Activated CD4-positive, alpha-beta memory T cell treated with anti-CD3 and anti-CD28 coated beads, Interleukin-2, amount 10 ng/mL, durations not matched to agents 7 days and 5 days (primary cell): ENCODE data around the gene FGF12. TPM values are rescaled to one million over a fixed set of nuclear protein-coding genes. Genes with fewer than 3 reads are reported as not detected.

Source experiments
- CTCF ChIA-PET: fragments of 350-600 bp; sonication (Branson Sonifier 250); formaldehyde crosslinking; loops from one replicate; lab custom pipeline; 2021; ENCODE audit warnings: antibody characterized with exemption, inconsistent platforms; lab: Charles Lee
- POLR2A ChIA-PET: fragments of 350-600 bp; sonication (Branson Sonifier 250); formaldehyde crosslinking; loops from one replicate; lab custom pipeline; 2021; ENCODE audit warnings: antibody characterized with exemption; lab: Charles Lee
- DNase-seq: peaks from one replicate; pipeline ENCODE4 v3.0.0-alpha.2; 2020
- H3K27ac Mint-ChIP-seq: one replicate; pipeline ENCODE4 v1.8.0; 2021; ENCODE audit warnings: mild to moderate bottlenecking, mixed read lengths
- H3K27me3 Mint-ChIP-seq: one replicate; pipeline ENCODE4 v1.8.0; 2021; ENCODE audit warnings: mixed read lengths
- H3K36me3 Mint-ChIP-seq: one replicate; pipeline ENCODE4 v1.8.0; 2021; ENCODE audit warnings: low read depth, mixed read lengths
- H3K4me1 Mint-ChIP-seq: one replicate; pipeline ENCODE4 v1.8.0; 2021; ENCODE audit warnings: mixed read lengths
- H3K4me3 Mint-ChIP-seq: one replicate; pipeline ENCODE4 v1.8.0; 2021; ENCODE audit warnings: mild to moderate bottlenecking, mixed read lengths
- H3K9me3 Mint-ChIP-seq: one replicate; pipeline ENCODE4 v1.8.0; 2021; ENCODE audit warnings: mixed read lengths
- total RNA-seq, 2 experiments: library from RNA; stranded (reverse); gene quantifications; one replicate each; pipeline ENCODE4 v1.2.3, GENCODE V29; 2021

Gene FGF12
- total RNA-seq, 2 experiments from 2014 or later: not detected

DNA sequence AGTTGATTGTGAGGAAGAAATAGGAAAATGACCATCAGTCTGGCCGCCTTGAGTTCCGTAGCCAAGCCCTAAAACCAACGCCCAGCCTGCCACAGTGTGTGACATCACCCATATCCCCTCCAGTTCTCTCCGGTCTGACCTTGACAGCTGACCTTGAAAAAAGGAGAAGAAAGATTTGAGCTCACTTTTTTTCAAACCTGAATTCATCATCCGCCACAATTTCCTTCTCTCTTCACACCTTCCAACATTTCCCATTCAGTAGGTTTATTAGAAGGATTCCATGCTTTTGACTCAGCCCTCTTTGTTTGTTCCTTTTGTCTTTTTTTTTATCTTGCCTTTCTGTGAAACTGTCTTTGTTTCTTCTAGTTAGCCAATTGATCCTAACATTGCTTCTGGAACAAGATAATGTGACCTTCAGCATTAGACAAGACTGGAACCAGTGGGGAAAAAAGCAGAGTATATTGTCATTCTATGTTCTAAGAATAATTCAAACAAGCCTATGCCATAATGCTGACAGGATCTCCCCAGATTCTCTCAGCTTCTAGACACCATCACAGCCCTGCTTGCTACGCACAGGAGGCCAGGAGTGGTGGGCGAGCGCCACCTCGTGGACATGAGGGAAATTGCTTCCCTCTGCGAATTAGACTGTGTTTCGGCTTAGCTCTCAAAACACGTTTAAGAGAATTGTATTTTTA lies 283.1 kb downstream of the FGF12 start:
- POLR2A ChIA-PET: no interaction called here
- DNase-seq: peak; percentile 63
- Mint-ChIP-seq H3K27ac (no peak overlapping the region), H3K4me3 (no peak overlapping the region), H3K36me3 (no peaks in the 10 kb centered on the region), H3K9me3 (no peaks in the 10 kb centered on the region), H3K4me1 (no peaks in the 10 kb centered on the region), H3K27me3 (peaks cover 15% of the 10 kb centered on the region)
- CTCF ChIA-PET: interaction anchor here (0.6 to 3.6 kb wide), 21 partner anchors 8 to 1023 kb away, joined by 3 to 42 read pairs (median 4); no protein-coding TSS in a partner anchor

DNA sequence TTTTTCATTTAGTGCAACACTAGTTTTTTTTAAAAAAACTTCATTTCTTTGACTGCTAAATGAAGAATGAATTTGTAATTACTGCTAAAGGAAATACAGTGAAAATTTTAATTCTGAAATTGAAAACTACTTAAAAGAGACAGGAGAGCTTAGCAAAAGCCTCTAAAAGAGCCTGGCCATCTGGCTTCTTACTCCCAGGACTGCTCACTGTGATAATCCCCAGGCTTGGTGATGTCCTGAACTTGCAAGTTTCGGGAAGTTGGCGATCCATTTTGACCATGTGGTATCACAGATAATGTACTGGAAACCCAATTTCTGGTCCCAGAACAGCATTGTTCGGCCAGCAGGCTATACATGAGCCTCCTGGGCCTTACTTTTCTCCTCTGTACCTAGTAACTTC lies 292.1 kb downstream of the FGF12 start:
- DNase-seq: no peak
- Mint-ChIP-seq H3K36me3 (no peaks in the 10 kb centered on the region), H3K27ac (no peak overlapping the region), H3K27me3 (peaks cover 1% of the 10 kb centered on the region), H3K4me1 (no peaks in the 10 kb centered on the region), H3K4me3 (no peak overlapping the region), H3K9me3 (no peaks in the 10 kb centered on the region)
- CTCF ChIA-PET: interaction anchor here (3.9 kb wide), 1 partner anchor 9 kb away, joined by 26 read pairs; no protein-coding TSS in a partner anchor
- POLR2A ChIA-PET: no interaction called here

DNA sequence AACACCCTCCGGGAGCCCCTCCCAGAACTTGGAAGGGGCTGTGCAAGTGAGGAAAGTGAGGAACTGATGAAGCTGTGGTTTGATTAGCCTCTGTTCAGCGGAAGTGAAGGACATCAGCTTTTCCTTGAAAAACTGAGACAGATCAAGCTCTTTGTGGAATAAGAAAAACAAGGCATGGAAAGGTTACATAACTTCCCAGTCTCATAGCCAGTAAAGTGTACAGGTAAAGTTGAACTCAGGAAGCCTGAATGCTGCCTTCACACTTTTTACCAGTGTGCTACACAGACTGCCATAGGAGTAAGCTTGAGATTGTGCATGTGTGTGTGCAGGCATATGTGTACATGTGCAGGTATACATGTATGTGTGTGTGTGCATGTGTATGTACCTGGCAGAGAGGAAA lies 293.2 kb downstream of the FGF12 start:
- DNase-seq: no peak
- H3K36me3 Mint-ChIP-seq: no peaks in the 10 kb centered on the region
- H3K27ac Mint-ChIP-seq: no peak overlapping the region
- H3K27me3 Mint-ChIP-seq: peaks cover 1% of the 10 kb centered on the region
- ChIA-PET CTCF (interaction anchor here (3.9 kb wide), 1 partner anchor 10 kb away, joined by 26 read pairs; no protein-coding TSS in a partner anchor), POLR2A (no interaction called here)
- no peaks in the 10 kb centered on the region for H3K4me1 Mint-ChIP-seq
- no peak overlapping the region for H3K4me3 Mint-ChIP-seq
- no peaks in the 10 kb centered on the region for H3K9me3 Mint-ChIP-seq

DNA sequence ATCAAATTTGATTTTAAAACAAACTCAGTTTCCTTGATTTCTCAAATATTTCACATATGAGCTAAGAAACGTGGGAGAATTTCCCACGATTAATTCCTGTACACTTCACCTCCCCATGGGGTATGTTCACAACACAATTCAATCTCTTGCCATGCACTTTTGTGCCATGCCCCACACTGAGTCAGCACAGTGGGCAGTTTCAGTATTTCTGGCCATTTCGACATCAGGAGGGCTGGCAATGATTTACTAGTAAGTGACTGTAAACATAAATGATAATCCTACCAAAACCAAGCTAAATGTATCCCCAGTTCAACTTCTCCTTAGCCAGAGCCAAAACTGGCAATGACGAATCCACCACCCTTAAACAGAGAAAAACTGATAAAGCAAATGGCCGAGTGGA lies 293.6 kb downstream of the FGF12 start:
- H3K9me3 Mint-ChIP-seq: no peaks in the 10 kb centered on the region
- no peaks in the 10 kb centered on the region for H3K4me1 Mint-ChIP-seq
- no peak for DNase-seq
- CTCF ChIA-PET: interaction anchor here (3.9 kb wide), 1 partner anchor 10 kb away, joined by 26 read pairs; no protein-coding TSS in a partner anchor
- POLR2A ChIA-PET: no interaction called here
- no peak overlapping the region for H3K4me3 Mint-ChIP-seq
- peaks cover 1% of the 10 kb centered on the region for H3K27me3 Mint-ChIP-seq
- no peak overlapping the region for H3K27ac Mint-ChIP-seq
- no peaks in the 10 kb centered on the region for H3K36me3 Mint-ChIP-seq

DNA sequence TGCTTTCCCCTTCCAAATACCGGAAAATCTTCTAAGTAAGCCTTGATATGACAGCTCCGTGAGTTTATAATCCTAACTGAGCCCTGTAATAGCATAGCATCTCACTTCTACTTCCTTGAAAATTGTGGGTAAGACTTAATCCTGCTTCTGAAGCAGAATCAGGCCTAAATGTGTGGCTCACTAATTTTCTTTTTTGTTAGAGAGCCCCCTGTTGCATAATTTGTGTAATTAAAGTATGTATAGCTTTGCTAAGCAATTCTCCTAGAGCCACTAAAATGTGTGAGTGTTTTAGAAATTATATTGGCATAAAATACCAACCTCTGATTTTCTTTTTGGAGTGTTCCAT lies 304.4 kb downstream of the FGF12 start:
- H3K27me3 Mint-ChIP-seq: peaks cover 1% of the 10 kb centered on the region
- H3K27ac Mint-ChIP-seq: no peak overlapping the region
- H3K4me3 Mint-ChIP-seq: no peak overlapping the region
- DNase-seq: no peak
- H3K9me3 Mint-ChIP-seq: no peaks in the 10 kb centered on the region
- ChIA-PET POLR2A (interaction anchor here (1.2 kb wide), 1 partner anchor 8 kb away, joined by 3 read pairs; no protein-coding TSS in a partner anchor), CTCF (interaction anchor here (0.7 to 2.4 kb wide), 2 partner anchors 21 to 234 kb away, joined by 4 to 8 read pairs; no protein-coding TSS in a partner anchor)
- H3K4me1 Mint-ChIP-seq: no peaks in the 10 kb centered on the region
- H3K36me3 Mint-ChIP-seq: no peaks in the 10 kb centered on the region

DNA sequence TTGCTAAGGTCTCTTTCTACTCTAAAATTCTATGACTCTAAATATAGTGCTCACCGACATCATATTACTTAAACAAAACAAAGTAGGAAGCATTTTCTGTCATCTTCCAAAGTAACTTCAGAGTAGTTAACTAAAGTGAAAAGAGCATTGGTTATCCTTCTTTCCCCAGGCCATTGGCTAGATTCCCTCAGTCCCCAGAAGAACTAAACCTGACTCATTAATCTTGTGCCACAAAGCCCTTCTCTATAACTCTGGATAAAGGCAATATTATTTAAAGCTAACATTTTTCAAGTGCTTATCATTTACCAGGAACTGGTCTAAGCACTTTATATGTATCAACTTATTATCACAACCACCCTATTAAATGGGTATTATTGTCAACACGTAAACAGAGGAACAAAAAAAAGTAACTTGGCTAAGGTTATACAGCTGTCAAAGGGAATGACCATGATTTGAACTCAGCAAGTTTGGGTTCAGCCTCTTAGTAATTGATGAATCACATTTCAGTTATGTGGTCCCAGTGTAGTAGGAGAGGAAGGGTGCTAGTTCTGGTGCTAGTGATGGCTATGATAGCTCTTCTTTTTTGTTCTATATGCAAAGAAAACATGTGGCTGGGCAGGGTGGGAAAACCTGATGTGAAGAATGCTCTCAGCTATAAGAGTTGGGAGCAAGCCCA lies 304.9 kb downstream of the FGF12 start:
- CTCF ChIA-PET: interaction anchor here (2.4 kb wide), 1 partner anchor 22 kb away, joined by 8 read pairs; no protein-coding TSS in a partner anchor

DNA sequence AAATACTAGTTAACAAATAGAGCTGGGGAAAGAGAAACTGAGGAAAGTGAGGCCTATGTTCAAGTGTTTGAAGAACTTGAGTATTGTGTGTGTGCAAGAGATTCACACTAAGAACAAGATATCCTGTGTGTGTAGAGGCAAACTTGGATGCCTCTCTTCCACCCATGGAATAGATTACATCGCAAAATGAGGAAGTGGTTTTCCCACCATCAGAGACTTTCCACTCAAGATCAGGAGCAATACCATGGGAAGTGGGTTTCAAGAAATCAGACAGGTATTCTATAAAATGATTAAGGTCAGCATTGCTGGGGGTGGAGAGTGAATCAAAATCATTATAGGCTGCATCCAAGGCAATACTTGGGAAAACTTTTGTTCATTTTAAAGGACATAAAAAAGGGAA lies 308.0 kb downstream of the FGF12 start:
- Mint-ChIP-seq H3K36me3 (no peaks in the 10 kb centered on the region), H3K27me3 (peaks cover 3% of the 10 kb centered on the region), H3K4me1 (no peaks in the 10 kb centered on the region), H3K27ac (no peak overlapping the region), H3K4me3 (no peak overlapping the region), H3K9me3 (no peaks in the 10 kb centered on the region)
- DNase-seq: no peak
- CTCF ChIA-PET: no interaction called here
- POLR2A ChIA-PET: no interaction called here

More for the DNA sequence above, 304.9 kb downstream of the FGF12 start:
- no peak overlapping the region for H3K27ac Mint-ChIP-seq
- DNase-seq: no peak
- H3K36me3 Mint-ChIP-seq: no peaks in the 10 kb centered on the region
- POLR2A ChIA-PET: interaction anchor here (1.2 kb wide), 1 partner anchor 8 kb away, joined by 3 read pairs; no protein-coding TSS in a partner anchor
- peaks cover 1% of the 10 kb centered on the region for H3K27me3 Mint-ChIP-seq
- no peak overlapping the region for H3K4me3 Mint-ChIP-seq
- H3K9me3 Mint-ChIP-seq: no peaks in the 10 kb centered on the region
- no peaks in the 10 kb centered on the region for H3K4me1 Mint-ChIP-seq

DNA sequence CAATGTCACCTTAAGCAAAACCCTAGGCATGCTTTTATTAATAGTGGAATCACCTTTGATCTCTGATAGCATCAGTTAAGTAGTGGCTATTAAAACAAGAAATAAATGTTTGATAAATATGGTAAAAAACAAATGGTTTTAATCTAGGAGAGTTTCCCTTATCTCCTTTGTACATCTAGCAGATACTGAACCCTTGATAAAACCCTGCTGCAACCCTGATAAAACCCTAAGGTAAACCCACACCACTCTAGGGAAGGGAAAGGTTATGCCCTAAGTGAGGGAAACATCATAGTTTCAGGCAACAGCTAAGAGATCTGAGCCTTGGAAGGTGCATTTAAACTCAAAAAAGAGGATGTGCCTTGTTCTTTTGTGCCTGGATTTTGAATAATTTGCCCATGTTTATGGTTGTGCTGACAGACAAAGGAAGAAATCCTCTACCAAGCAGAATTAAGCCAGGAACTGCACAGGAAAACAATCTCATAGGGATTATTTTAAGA lies 309.7 kb downstream of the FGF12 start:
- H3K27ac Mint-ChIP-seq: no peak overlapping the region
- ChIA-PET CTCF (no interaction called here), POLR2A (no interaction called here)
- H3K4me3 Mint-ChIP-seq: no peak overlapping the region
- H3K27me3 Mint-ChIP-seq: peaks cover 3% of the 10 kb centered on the region
- no peaks in the 10 kb centered on the region for H3K9me3 Mint-ChIP-seq
- DNase-seq: no peak
- H3K36me3 Mint-ChIP-seq: no peaks in the 10 kb centered on the region
- H3K4me1 Mint-ChIP-seq: no peaks in the 10 kb centered on the region

DNA sequence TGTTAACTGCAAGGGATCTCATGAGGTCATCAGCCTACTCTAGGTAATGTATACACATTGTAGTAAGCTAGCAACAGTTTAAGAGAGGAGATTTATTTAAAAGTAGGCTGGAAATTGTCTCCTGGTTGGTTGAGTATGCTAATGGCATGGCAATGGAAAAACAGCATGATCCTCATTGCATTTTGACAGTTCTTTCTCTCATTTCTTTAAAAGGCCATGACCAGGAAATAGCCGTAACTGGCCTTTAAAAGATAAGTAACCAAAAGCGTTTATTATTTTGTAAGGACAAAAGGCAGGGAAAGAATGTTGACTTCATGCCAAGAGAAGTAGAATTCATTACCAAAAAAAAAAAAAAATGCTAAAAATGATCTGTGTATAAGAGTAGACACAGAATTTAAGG lies 310.3 kb downstream of the FGF12 start:
- ChIA-PET POLR2A (no interaction called here), CTCF (no interaction called here)
- Mint-ChIP-seq H3K36me3 (no peaks in the 10 kb centered on the region), H3K27ac (no peak overlapping the region), H3K9me3 (no peaks in the 10 kb centered on the region), H3K4me1 (no peaks in the 10 kb centered on the region), H3K4me3 (no peak overlapping the region), H3K27me3 (peaks cover 6% of the 10 kb centered on the region)
- no peak for DNase-seq

DNA sequence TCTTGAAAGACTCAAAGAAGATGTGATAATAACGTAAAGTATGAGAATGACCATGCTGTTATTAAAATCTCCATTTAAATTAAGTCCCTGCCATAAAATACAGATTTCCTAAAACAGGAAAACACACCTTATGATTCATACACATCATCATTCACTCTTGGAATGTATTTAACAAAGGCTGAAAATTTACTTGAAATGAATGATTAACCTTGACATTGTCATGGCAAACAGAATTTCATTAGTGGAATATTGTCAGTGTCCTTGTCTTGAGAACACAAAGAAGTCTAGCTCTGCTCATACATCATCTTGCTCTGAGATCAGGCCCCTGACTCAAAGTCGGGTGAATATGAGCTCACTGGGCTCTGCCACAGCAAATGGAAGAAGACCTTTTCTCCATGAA lies 313.9 kb downstream of the FGF12 start:
- no peak for DNase-seq
- POLR2A ChIA-PET: no interaction called here
- no peak overlapping the region for H3K4me3 Mint-ChIP-seq

DNA sequence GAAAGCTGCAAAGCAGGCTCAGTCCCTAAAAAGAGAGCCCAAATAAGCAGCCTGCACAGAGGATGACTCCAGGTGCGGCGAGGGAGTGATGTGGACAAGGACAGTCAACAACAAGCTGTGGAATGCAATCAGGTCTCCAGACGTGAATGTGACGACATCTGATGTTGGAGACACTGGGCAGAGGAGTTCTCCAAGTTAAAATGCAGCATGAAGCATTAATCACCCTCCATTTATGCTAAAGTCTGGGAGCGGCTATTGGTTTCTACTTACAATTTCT lies 316.7 kb downstream of the FGF12 start:
- H3K27me3 Mint-ChIP-seq: peaks cover 52% of the 10 kb centered on the region

More for the DNA sequence above, 313.9 kb downstream of the FGF12 start:
- Mint-ChIP-seq H3K36me3 (no peaks in the 10 kb centered on the region), H3K9me3 (no peaks in the 10 kb centered on the region), H3K27ac (no peak overlapping the region), H3K4me1 (peaks cover 1% of the 10 kb centered on the region), H3K27me3 (peaks cover 31% of the 10 kb centered on the region)
- CTCF ChIA-PET: interaction anchor here (1.0 kb wide), 1 partner anchor 31 kb away, joined by 5 read pairs; no protein-coding TSS in a partner anchor

DNA sequence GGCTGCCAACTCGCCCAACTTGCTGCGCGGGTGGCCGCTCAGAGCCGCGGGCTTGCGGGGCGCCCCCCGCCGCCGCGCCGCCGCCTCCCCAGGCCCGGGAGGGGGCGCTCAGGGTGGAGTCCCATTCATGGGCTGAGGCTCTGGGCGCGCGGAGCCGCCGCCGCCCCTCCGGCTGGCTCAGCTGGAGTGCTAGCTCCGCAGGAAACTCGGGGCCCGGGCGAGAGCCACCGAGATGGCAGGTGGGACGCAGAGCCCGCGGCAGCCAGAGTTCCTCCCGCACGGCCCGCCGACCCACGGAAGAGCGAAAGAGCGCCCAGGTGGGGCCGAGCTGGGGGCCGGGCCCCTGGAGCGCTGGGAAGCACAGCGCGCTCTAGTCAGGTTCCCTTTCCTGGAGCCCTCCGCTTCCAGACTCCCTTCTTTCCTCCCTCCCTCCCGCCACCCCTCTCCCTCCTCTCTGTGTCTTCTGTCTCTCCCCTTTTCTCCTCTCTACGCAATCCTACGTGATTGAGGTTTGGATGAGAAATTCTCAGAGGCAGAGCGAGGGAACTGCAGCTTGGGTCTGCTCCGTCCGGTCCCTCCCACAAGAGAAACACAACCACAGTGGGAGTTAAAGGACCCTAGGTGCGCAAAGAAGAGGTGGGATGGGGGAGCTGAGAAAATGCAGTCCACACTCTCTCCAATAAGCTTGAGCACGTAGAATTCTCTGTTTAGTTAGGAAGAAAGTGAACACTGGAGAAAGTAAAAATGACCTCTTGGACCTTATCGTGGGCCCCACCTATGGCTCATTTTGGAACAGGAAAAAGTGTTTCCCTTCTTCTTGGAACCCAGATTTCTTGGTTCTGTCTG lies 317.3 kb downstream of the FGF12 start:
- DNase-seq: no peak
- Mint-ChIP-seq H3K27ac (no peak overlapping the region), H3K36me3 (no peaks in the 10 kb centered on the region), H3K4me3 (no peak overlapping the region), H3K9me3 (no peaks in the 10 kb centered on the region), H3K4me1 (peaks cover 2% of the 10 kb centered on the region), H3K27me3 (peaks cover 52% of the 10 kb centered on the region)
- POLR2A ChIA-PET: no interaction called here
- CTCF ChIA-PET: no interaction called here

More for the DNA sequence above, 316.7 kb downstream of the FGF12 start:
- Mint-ChIP-seq H3K9me3 (no peaks in the 10 kb centered on the region), H3K4me1 (peaks cover 2% of the 10 kb centered on the region), H3K27ac (no peak overlapping the region), H3K36me3 (no peaks in the 10 kb centered on the region), H3K4me3 (no peak overlapping the region)
- CTCF ChIA-PET: no interaction called here
- POLR2A ChIA-PET: no interaction called here
- no peak for DNase-seq
